ENCODE data around the gene STON1.

- TF ChIP-seq, protein P1, sequence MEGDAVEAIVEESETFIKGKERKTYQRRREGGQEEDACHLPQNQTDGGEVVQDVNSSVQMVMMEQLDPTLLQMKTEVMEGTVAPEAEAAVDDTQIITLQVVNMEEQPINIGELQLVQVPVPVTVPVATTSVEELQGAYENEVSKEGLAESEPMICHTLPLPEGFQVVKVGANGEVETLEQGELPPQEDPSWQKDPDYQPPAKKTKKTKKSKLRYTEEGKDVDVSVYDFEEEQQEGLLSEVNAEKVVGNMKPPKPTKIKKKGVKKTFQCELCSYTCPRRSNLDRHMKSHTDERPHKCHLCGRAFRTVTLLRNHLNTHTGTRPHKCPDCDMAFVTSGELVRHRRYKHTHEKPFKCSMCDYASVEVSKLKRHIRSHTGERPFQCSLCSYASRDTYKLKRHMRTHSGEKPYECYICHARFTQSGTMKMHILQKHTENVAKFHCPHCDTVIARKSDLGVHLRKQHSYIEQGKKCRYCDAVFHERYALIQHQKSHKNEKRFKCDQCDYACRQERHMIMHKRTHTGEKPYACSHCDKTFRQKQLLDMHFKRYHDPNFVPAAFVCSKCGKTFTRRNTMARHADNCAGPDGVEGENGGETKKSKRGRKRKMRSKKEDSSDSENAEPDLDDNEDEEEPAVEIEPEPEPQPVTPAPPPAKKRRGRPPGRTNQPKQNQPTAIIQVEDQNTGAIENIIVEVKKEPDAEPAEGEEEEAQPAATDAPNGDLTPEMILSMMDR (IDR thresholded peaks at IDR 0.05): no peak
- TF ChIP-seq POLR2A (IDR thresholded peaks at IDR 0.05): no peak
Observed at GRCh38 chr2:48607307-48608014, 77.5 kb downstream of the STON1 start.
